ENCODE data around the gene ID3. TPM values are rescaled to one million over a fixed set of nuclear protein-coding genes. Genes with fewer than 3 reads are reported as not detected.

The ID3 gene
- total RNA-seq, 1 experiment from 2014 or later, result 39.6 TPM

- DNase-seq (ENCODE audit: low read depth, low spot score) (no peak), ATAC-seq (no peak)
- Histone ChIP-seq H3K27me3 (ENCODE audit: control insufficient read depth, insufficient read depth, low read length) (no peaks in the 10 kb centered on the region), H3K4me1 (ENCODE audit: control insufficient read depth, insufficient read depth, low read length) (no peaks in the 10 kb centered on the region), H3K27ac (ENCODE audit: low read length) (no peak overlapping the region), H3K9me3 (ENCODE audit: control insufficient read depth, insufficient read depth, low read depth, low read length) (no peaks in the 10 kb centered on the region), H3K36me3 (ENCODE audit: control insufficient read depth, insufficient read depth, low read length) (no peaks in the 10 kb centered on the region), H3K4me3 (ENCODE audit: low read depth in 2 of 2, low read length in 2 of 2) (no peak overlapping the region)
- TF ChIP-seq CTCF (IDR thresholded peaks at IDR 0.05) (no peak), REST (IDR thresholded peaks at IDR 0.05; ENCODE audit: insufficient read depth in 1 of 2, low read depth in 2 of 2, low read length in 1 of 2) (no peak), TCF7L2 (IDR thresholded peaks at IDR 0.05; ENCODE audit: low read depth, low read length) (no peak), SIN3A (IDR thresholded peaks at IDR 0.05; ENCODE audit: borderline replicate concordance, insufficient read depth, low read depth, low read length) (no peak), POLR2AphosphoS5 (IDR thresholded peaks at IDR 0.05; ENCODE audit: low read depth, low read length) (no peak)
- intact Hi-C loops (cut with micrococcal nuclease; ENCODE audit: unreplicated experiment) (no loop called here), in situ Hi-C loops (cut with HindIII; ENCODE audit: low pct_unique_long_range_greater_than_20kb, low sequenced_read_pairs) (no loop called here)
- POLR2A ChIA-PET, result no interaction called here
- CTCF ChIA-PET, result no interaction called here
- no TSS peak for BruUV-seq (replicated peaks)
Observed at GRCh38 chr1:23517581-23517980, 41.7 kb downstream of the ID3 start.

DNA sequence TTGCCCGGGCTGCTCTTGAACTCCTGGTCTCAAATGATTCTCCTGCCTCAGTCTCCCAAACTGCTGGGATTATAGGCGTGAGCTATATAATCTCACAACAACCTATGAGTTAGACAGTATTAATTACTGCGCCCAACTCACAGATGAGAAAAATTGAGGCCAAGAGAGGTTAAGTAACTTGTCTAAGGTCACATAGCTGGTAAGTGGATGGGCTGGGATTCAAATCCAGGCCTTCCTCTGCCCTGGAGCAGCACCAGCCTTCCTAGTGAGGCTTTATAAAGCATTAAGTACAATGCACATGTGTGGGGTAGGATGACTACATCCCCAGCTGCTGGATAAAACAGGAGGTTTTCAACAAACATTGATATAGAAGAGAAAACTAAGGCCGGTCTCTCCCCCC lies 43.4 kb downstream of the ID3 start:
- no TSS peak for BruUV-seq (replicated peaks)
- H3K4me1 ChIP-seq (ENCODE audit: control insufficient read depth, insufficient read depth, low read length), result no peaks in the 10 kb centered on the region
- POLR2A ChIA-PET, result interaction anchor here (0.6 kb wide), 1 partner anchor 172 kb away, joined by 9 read pairs; the partner anchor contains the start of gene HNRNPR
- CTCF ChIA-PET, result interaction anchor here (1.3 kb wide), 1 partner anchor 19 kb away, joined by 3 read pairs; no protein-coding TSS in a partner anchor
- in situ Hi-C loops (cut with HindIII; ENCODE audit: low pct_unique_long_range_greater_than_20kb, low sequenced_read_pairs), result no loop called here
- H3K4me3 ChIP-seq (ENCODE audit: low read depth in 2 of 2, low read length in 2 of 2), result no peak overlapping the region
- intact Hi-C loops (cut with micrococcal nuclease; ENCODE audit: unreplicated experiment), result no loop called here
- no peaks in the 10 kb centered on the region for H3K9me3 ChIP-seq (ENCODE audit: control insufficient read depth, insufficient read depth, low read depth, low read length)
- DNase-seq (ENCODE audit: low read depth, low spot score) (no peak), ATAC-seq (peak; percentile 24; the same call in 1 of the 2 replicates)
- H3K27ac ChIP-seq (ENCODE audit: low read length), result no peak overlapping the region
- H3K36me3 ChIP-seq (ENCODE audit: control insufficient read depth, insufficient read depth, low read length), result no peaks in the 10 kb centered on the region
- no peak for TF ChIP-seq SIN3A (IDR thresholded peaks at IDR 0.05; ENCODE audit: borderline replicate concordance, insufficient read depth, low read depth, low read length)
- TF ChIP-seq CTCF (IDR thresholded peaks at IDR 0.05), result no peak
- TF ChIP-seq POLR2AphosphoS5 (IDR thresholded peaks at IDR 0.05; ENCODE audit: low read depth, low read length), result no peak
- no peaks in the 10 kb centered on the region for H3K27me3 ChIP-seq (ENCODE audit: control insufficient read depth, insufficient read depth, low read length)

All from Panc1 (cell line).